ENCODE data around the gene EXOC3L2.

The EXOC3L2 gene

GRCh38 chr19:45267296-45267695 is 22.1 kb upstream of the EXOC3L2 start:
- H3K36me3 Mint-ChIP-seq: peaks cover 2% of the 10 kb centered on the region
- no peaks in the 10 kb centered on the region for H3K4me1 Mint-ChIP-seq (ENCODE audit: low read depth)
- no peak overlapping the region for H3K4me3 Mint-ChIP-seq
- no peak overlapping the region for H3K27ac Mint-ChIP-seq
- H3K9me3 Mint-ChIP-seq (ENCODE audit: low read depth): no peaks in the 10 kb centered on the region
- H3K27me3 Mint-ChIP-seq: no peaks in the 10 kb centered on the region

- no peaks in the 10 kb centered on the region for H3K4me1 Mint-ChIP-seq (ENCODE audit: low read depth)
- no peaks in the 10 kb centered on the region for H3K36me3 Mint-ChIP-seq
- H3K27me3 Mint-ChIP-seq: no peaks in the 10 kb centered on the region
- H3K9me3 Mint-ChIP-seq (ENCODE audit: low read depth): no peaks in the 10 kb centered on the region
- no peak overlapping the region for H3K4me3 Mint-ChIP-seq
- H3K27ac Mint-ChIP-seq: no peak overlapping the region
These were observed 20.2 kb upstream of the EXOC3L2 start for GRCh38 chr19:45265375-45265774.

- Mint-ChIP-seq H3K36me3 (no peaks in the 10 kb centered on the region), H3K4me3 (no peak overlapping the region), H3K4me1 (ENCODE audit: low read depth) (no peaks in the 10 kb centered on the region), H3K27me3 (no peaks in the 10 kb centered on the region), H3K9me3 (ENCODE audit: low read depth) (no peaks in the 10 kb centered on the region), H3K27ac (no peak overlapping the region)
These were observed 19.6 kb upstream of the EXOC3L2 start for GRCh38 chr19:45264781-45265317.

GRCh38 chr19:45263013-45263412 is 17.8 kb upstream of the EXOC3L2 start:
- Mint-ChIP-seq H3K36me3 (no peaks in the 10 kb centered on the region), H3K27ac (no peak overlapping the region), H3K4me1 (ENCODE audit: low read depth) (no peaks in the 10 kb centered on the region), H3K27me3 (no peaks in the 10 kb centered on the region), H3K4me3 (no peak overlapping the region), H3K9me3 (ENCODE audit: low read depth) (no peaks in the 10 kb centered on the region)

- no peaks in the 10 kb centered on the region for H3K4me1 Mint-ChIP-seq (ENCODE audit: low read depth)
- no peak overlapping the region for H3K27ac Mint-ChIP-seq
- no peaks in the 10 kb centered on the region for H3K9me3 Mint-ChIP-seq (ENCODE audit: low read depth)
- no peaks in the 10 kb centered on the region for H3K27me3 Mint-ChIP-seq
- no peaks in the 10 kb centered on the region for H3K36me3 Mint-ChIP-seq
- no peak overlapping the region for H3K4me3 Mint-ChIP-seq
These were observed 17.4 kb upstream of the EXOC3L2 start for GRCh38 chr19:45262570-45262969.

- H3K27ac Mint-ChIP-seq: no peak overlapping the region
- H3K9me3 Mint-ChIP-seq (ENCODE audit: low read depth): no peaks in the 10 kb centered on the region
- peaks cover 11% of the 10 kb centered on the region for H3K4me1 Mint-ChIP-seq (ENCODE audit: low read depth)
- H3K36me3 Mint-ChIP-seq: no peaks in the 10 kb centered on the region
- no peaks in the 10 kb centered on the region for H3K27me3 Mint-ChIP-seq
- no peak overlapping the region for H3K4me3 Mint-ChIP-seq
These were observed 13.7 kb upstream of the EXOC3L2 start for GRCh38 chr19:45258862-45259261.

GRCh38 chr19:45256836-45257235 is 11.6 kb upstream of the EXOC3L2 start:
- no peaks in the 10 kb centered on the region for H3K9me3 Mint-ChIP-seq (ENCODE audit: low read depth)
- H3K4me1 Mint-ChIP-seq (ENCODE audit: low read depth): peaks cover 28% of the 10 kb centered on the region
- H3K36me3 Mint-ChIP-seq: no peaks in the 10 kb centered on the region
- H3K27ac Mint-ChIP-seq: no peak overlapping the region
- H3K4me3 Mint-ChIP-seq: no peak overlapping the region
- no peaks in the 10 kb centered on the region for H3K27me3 Mint-ChIP-seq

GRCh38 chr19:45255611-45256157 is 10.5 kb upstream of the EXOC3L2 start:
- H3K4me3 Mint-ChIP-seq: no peak overlapping the region
- peaks cover 30% of the 10 kb centered on the region for H3K4me1 Mint-ChIP-seq (ENCODE audit: low read depth)
- H3K27me3 Mint-ChIP-seq: no peaks in the 10 kb centered on the region
- no peak overlapping the region for H3K27ac Mint-ChIP-seq
- H3K9me3 Mint-ChIP-seq (ENCODE audit: low read depth): no peaks in the 10 kb centered on the region
- no peaks in the 10 kb centered on the region for H3K36me3 Mint-ChIP-seq

GRCh38 chr19:45254044-45254531 is 8.9 kb upstream of the EXOC3L2 start:
- H3K9me3 Mint-ChIP-seq (ENCODE audit: low read depth): no peaks in the 10 kb centered on the region
- H3K4me1 Mint-ChIP-seq (ENCODE audit: low read depth): peaks cover 33% of the 10 kb centered on the region
- peak overlapping the region; percentile 84 for H3K4me3 Mint-ChIP-seq
- no peaks in the 10 kb centered on the region for H3K36me3 Mint-ChIP-seq
- no peaks in the 10 kb centered on the region for H3K27me3 Mint-ChIP-seq
- H3K27ac Mint-ChIP-seq: no peak overlapping the region

GRCh38 chr19:45253396-45254027 is 8.3 kb upstream of the EXOC3L2 start:
- H3K9me3 Mint-ChIP-seq (ENCODE audit: low read depth): no peaks in the 10 kb centered on the region
- H3K27ac Mint-ChIP-seq: no peak overlapping the region
- peaks cover 33% of the 10 kb centered on the region for H3K4me1 Mint-ChIP-seq (ENCODE audit: low read depth)
- peak overlapping the region; percentile 84 for H3K4me3 Mint-ChIP-seq
- H3K27me3 Mint-ChIP-seq: no peaks in the 10 kb centered on the region
- no peaks in the 10 kb centered on the region for H3K36me3 Mint-ChIP-seq

GRCh38 chr19:45251452-45252354 is 6.5 kb upstream of the EXOC3L2 start:
- Mint-ChIP-seq H3K4me3 (peak overlapping the region; percentile 84), H3K27ac (no peak overlapping the region), H3K36me3 (no peaks in the 10 kb centered on the region), H3K9me3 (ENCODE audit: low read depth) (no peaks in the 10 kb centered on the region), H3K27me3 (no peaks in the 10 kb centered on the region), H3K4me1 (ENCODE audit: low read depth) (peaks cover 33% of the 10 kb centered on the region)

- peak within 1 kb of the TSS; percentile 87 for H3K4me3 Mint-ChIP-seq
- H3K36me3 Mint-ChIP-seq: no peaks in the 10 kb centered on the region
- peak within 1 kb of the TSS; percentile 17 for H3K27ac Mint-ChIP-seq
- H3K4me1 Mint-ChIP-seq (ENCODE audit: low read depth): peaks cover 31% of the 10 kb centered on the region
- H3K27me3 Mint-ChIP-seq: no peaks in the 10 kb centered on the region
- H3K9me3 Mint-ChIP-seq (ENCODE audit: low read depth): no peaks in the 10 kb centered on the region
These were observed 5.7 kb upstream of the EXOC3L2 start, which contains the start of gene MARK4 for GRCh38 chr19:45250832-45251451. Gene MARK4 (plus strand): TSS chr19:45251271. CDS start chr19:45251589, 318 bp downstream.

GRCh38 chr19:45250216-45250831 is 5.1 kb upstream of the EXOC3L2 start:
- Mint-ChIP-seq H3K27ac (peak overlapping the region; percentile 17), H3K4me1 (ENCODE audit: low read depth) (peaks cover 31% of the 10 kb centered on the region), H3K9me3 (ENCODE audit: low read depth) (no peaks in the 10 kb centered on the region), H3K4me3 (peak overlapping the region; percentile 87), H3K36me3 (no peaks in the 10 kb centered on the region), H3K27me3 (no peaks in the 10 kb centered on the region)

- Mint-ChIP-seq H3K4me1 (ENCODE audit: low read depth) (peaks cover 25% of the 10 kb centered on the region), H3K36me3 (no peaks in the 10 kb centered on the region), H3K9me3 (ENCODE audit: low read depth) (no peaks in the 10 kb centered on the region), H3K4me3 (peak overlapping the region; percentile 49), H3K27me3 (peaks cover 5% of the 10 kb centered on the region), H3K27ac (no peak overlapping the region)
These were observed 4.2 kb upstream of the EXOC3L2 start for GRCh38 chr19:45249261-45250033.
